GM18907 (cell line): ENCODE results near the gene DLL4.

ENCODE experiments used
- ATAC-seq: cut with Tn5 transposase; IDR thresholded peaks from one replicate; pipeline ENCODE4 v1.9.1; 2021; ENCODE audit warnings: mild to moderate bottlenecking, moderate library complexity; ENCODE audit not compliant: unreplicated experiment

DLL4 gene

DNA sequence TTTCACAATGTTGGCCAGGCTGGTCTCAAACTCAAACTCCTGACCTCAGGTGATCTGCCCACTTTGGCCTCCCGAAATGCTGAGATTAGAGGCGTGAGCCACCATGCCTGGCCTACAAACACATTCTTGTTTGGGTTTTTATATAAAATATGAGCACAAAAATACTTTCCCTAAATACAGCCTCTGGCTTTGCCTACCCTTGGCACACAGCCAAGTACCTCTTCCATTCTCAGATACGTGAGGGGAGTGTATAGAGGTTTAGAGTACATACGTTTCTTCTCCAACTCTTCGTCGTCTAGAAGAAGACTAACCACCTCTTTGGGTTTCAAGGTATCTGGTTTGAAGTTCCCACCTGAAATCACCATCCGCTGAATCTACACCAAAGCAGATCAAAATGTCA is 57.7 kb downstream of the DLL4 start:
- no peak for ATAC-seq

GRCh38 chr15:40988156-40988555 is 59.0 kb downstream of the DLL4 start:
- ATAC-seq, result no peak
